Esophagus squamous epithelium (tissue), 4 donors: ENCODE data around the gene CDV3.

Source experiments
- CTCF ChIP-seq, 6 experiments: fragments of 450-650 bp in 4 of 6; fragments of 200-600 bp in 2 of 6; sonication (generic) in 2 of 6; IDR thresholded peaks; one replicate each; pipeline ENCODE4 v1.5.1; 2016 to 2019; ENCODE audit warnings: antibody characterized with exemption in 6 of 6, mild to moderate bottlenecking in 4 of 6, moderate library complexity in 4 of 6
- POLR2A ChIP-seq, 4 donors: fragments of 450-650 bp; IDR thresholded peaks; one replicate each; pipeline ENCODE4 v1.6.1; 2017; ENCODE audit warnings: antibody characterized with exemption in 4 of 4, mild to moderate bottlenecking in 4 of 4, moderate library complexity in 3 of 4

GRCh38 chr3:133606342-133606741, 32.9 kb downstream of the CDV3 start:
- TF ChIP-seq CTCF (IDR thresholded peaks at IDR 0.05) (no peak), POLR2A (IDR thresholded peaks at IDR 0.05) (no peak)
